Measurements from ENCODE around the gene TCF7L2. TPM values are rescaled to one million over a fixed set of nuclear protein-coding genes. Genes with fewer than 3 reads are reported as not detected.

Gene TCF7L2
- total and polyA plus RNA-seq, 2 donors = 19.5 to 24.7 TPM

DNA sequence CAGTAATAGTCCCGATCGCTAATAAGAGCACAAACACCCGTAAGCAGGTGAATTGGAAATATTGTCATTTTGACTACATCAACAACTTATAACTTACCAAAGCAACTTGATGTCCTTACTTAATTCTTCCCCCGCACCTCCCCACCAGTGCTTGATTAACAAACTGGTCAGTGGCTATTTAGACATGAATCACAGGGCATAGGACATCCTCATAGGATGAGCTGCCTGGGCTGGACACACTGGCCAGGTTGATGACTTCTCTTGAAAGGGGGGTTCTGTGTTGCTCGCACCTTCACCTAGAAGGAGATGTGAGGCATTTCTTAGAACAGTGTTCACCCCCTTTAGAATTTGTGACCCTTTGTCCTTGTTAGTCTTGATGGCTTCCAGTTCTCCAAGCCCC lies 163.2 kb downstream of the TCF7L2 start:
- no peaks in the 10 kb centered on the region for H3K36me3 ChIP-seq (ENCODE audit: insufficient read depth)
- no peak for DNase-seq (ENCODE audit: extremely low spot score)

DNA sequence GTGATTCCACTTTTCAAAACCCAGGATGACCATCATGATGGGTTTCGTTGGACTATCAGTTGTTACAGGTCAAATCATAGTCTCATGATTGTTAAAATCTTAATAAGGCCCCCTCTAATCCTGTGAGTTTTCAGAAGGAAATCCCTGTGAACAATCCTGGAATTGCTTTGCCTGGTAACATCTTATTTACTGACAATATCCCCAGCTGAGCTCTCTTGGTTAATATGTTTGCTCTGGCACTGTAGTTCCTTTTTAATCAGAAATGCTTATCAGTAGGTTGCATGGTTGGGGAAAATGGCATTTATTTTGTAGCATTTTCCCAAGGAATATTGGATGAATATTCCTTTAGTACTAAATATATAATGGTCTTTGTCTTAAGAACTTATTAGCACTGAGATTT lies 163.9 kb downstream of the TCF7L2 start:
- H3K27ac ChIP-seq (ENCODE audit: low read depth) = no peak overlapping the region
- H3K36me3 ChIP-seq (ENCODE audit: insufficient read depth) = no peaks in the 10 kb centered on the region
- WGBS = 96% methylated on average over 1 of the region's 1 CpG
- no peak for DNase-seq (ENCODE audit: extremely low spot score)
- H3K4me1 ChIP-seq (ENCODE audit: insufficient read depth) = no peaks in the 10 kb centered on the region
- no peak overlapping the region for H3K4me3 ChIP-seq (ENCODE audit: low read depth, low read length)

More for the DNA sequence above, 163.2 kb downstream of the TCF7L2 start:
- 99% methylated on average over 5 of the region's 5 CpGs for WGBS
- H3K27ac ChIP-seq (ENCODE audit: low read depth) = no peak overlapping the region
- no peaks in the 10 kb centered on the region for H3K4me1 ChIP-seq (ENCODE audit: insufficient read depth)
- no peak overlapping the region for H3K4me3 ChIP-seq (ENCODE audit: low read depth, low read length)

DNA sequence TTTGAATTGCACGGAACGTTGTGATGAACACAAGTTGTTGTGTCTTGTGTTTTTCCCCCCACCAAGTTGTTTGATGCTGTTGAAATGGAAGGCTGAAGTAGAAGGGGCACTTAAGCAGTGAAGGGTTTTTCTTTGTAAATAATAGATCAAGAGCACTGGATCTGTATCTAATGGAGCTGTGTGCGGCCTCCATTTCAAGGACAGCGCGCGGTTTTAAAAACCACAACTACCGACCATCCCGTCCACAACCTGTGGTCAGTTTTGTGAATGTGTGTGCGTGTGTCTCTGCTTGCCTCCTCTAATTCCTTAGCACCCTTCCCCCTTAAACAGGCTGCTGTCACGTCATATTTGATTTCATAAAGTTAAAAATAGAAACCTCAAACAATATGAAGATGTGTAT lies 165.5 kb downstream of the TCF7L2 start:
- WGBS = 93% methylated on average over 10 of the region's 10 CpGs
- Histone ChIP-seq H3K4me3 (ENCODE audit: low read depth, low read length) (no peak overlapping the region), H3K27ac (ENCODE audit: low read depth) (no peak overlapping the region), H3K4me1 (ENCODE audit: insufficient read depth) (no peaks in the 10 kb centered on the region), H3K36me3 (ENCODE audit: insufficient read depth) (no peaks in the 10 kb centered on the region)
- no peak for DNase-seq (ENCODE audit: extremely low spot score)

DNA sequence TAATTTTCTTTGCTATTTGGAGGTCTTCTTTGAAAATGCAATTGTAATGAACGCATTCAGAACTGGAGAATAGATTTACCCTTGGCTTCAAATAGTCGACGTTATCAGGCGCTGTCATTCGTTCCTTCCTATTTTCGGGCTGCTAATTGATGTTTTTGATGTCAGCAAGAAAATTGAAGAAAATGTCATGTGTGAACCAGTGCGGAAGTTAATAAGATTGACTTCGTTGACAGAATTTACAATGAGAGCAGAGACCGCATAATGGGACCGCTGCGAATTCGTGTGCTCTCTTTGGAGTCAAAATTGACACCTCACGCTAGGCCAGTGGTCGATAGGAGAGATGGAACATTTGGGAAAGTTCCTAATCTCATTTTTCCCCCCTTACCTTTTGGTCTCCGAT lies 168.8 kb downstream of the TCF7L2 start:
- H3K4me1 ChIP-seq (ENCODE audit: insufficient read depth) = no peaks in the 10 kb centered on the region
- no peak overlapping the region for H3K4me3 ChIP-seq (ENCODE audit: low read depth, low read length)
- no peak for DNase-seq (ENCODE audit: extremely low spot score)
- H3K27ac ChIP-seq (ENCODE audit: low read depth) = no peak overlapping the region
- no peaks in the 10 kb centered on the region for H3K36me3 ChIP-seq (ENCODE audit: insufficient read depth)
- 95% methylated on average over 15 of the region's 15 CpGs for WGBS

DNA sequence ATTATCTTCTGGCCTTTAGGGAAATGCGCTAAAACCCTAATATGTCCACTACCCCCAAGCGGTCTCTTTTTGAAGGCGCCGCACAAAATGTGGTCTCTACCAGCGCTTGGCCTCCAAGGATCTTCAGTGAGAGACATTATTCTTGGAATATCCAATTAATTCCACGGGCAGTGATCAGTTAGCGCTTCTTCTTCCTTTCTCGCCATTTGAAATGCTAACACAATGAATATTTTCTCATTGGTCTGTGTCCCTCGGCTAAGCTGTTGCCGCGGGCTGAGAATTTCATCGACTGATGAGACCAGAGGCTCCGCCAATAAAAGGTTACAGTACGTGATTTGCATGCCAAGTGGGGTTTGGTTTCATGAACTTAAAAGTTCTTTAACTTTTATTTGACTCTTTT lies 169.8 kb downstream of the TCF7L2 start:
- H3K27ac ChIP-seq (ENCODE audit: low read depth) = no peak overlapping the region
- no peaks in the 10 kb centered on the region for H3K4me1 ChIP-seq (ENCODE audit: insufficient read depth)
- 98% methylated on average over 14 of the region's 14 CpGs for WGBS
- no peak for DNase-seq (ENCODE audit: extremely low spot score)
- no peak overlapping the region for H3K4me3 ChIP-seq (ENCODE audit: low read depth, low read length)
- H3K36me3 ChIP-seq (ENCODE audit: insufficient read depth) = no peaks in the 10 kb centered on the region

DNA sequence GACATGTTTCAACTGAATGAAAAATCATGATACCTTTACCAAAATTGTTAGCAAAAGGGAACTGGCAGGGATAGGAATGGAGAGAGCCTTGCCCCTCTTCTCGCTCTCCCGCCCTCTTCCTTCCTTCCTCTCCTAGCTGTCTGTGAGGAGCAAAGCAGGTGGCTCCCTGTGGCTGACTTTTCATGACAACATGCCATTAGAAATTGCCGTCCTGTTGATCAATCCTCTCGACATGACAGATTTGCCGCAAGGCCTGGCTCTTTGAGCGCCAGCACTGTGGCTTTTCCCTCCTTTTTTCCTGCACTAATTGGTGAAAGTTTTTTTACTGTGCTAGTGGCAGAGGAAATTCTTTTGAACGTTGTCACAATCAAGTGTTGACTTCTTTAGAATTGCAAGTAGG lies 171.1 kb downstream of the TCF7L2 start:
- no peaks in the 10 kb centered on the region for H3K4me1 ChIP-seq (ENCODE audit: insufficient read depth)
- H3K27ac ChIP-seq (ENCODE audit: low read depth) = no peak overlapping the region
- no peaks in the 10 kb centered on the region for H3K36me3 ChIP-seq (ENCODE audit: insufficient read depth)
- 81% methylated on average over 7 of the region's 7 CpGs for WGBS
- no peak overlapping the region for H3K4me3 ChIP-seq (ENCODE audit: low read depth, low read length)
- DNase-seq (ENCODE audit: extremely low spot score) = no peak

DNA sequence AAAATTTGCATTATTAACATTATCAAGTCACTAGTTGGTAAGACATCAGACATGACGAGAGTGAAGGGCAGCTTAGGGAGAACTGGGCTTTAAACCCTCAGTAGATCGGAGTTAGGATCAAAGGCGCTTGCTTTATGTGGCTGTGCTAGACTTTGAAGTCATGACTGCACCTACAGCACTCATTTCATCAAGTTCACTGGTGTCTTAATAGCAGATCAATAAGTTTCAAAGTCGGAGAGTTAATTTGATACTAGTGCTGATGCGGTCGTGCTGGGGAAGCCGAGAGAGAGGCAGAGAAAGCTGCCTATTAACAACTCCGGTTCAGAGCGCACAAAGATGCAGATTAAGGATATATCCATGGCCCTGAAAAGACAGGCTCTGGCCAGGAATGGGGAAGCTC lies 172.9 kb downstream of the TCF7L2 start:
- H3K36me3 ChIP-seq (ENCODE audit: insufficient read depth) = no peaks in the 10 kb centered on the region
- H3K4me3 ChIP-seq (ENCODE audit: low read depth, low read length) = no peak overlapping the region
- no peak for DNase-seq (ENCODE audit: extremely low spot score)
- H3K27ac ChIP-seq (ENCODE audit: low read depth) = no peak overlapping the region
- WGBS = 94% methylated on average over 9 of the region's 9 CpGs
- H3K4me1 ChIP-seq (ENCODE audit: insufficient read depth) = peaks cover 1% of the 10 kb centered on the region

DNA sequence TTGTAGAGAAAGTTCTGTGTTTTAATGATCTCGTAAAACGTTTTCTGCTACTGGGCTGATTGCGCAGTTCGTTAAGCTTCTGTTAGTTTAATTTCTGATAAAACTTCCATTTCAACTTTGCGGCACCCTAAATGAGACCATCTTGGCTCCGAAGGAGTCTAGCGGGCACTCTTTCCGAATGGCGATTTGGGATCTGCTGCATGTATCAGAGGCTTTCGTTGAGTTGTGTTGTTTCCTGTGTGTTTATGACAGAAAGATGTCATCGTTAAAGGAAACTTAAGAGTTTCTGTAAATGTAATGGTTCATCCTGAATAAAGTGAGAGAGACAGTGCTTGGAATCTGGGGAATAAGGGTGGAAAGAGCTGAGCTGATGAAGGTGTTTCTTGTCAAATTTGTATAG lies 174.7 kb downstream of the TCF7L2 start:
- no peak overlapping the region for H3K27ac ChIP-seq (ENCODE audit: low read depth)
- WGBS = 96% methylated on average over 11 of the region's 11 CpGs
- DNase-seq (ENCODE audit: extremely low spot score) = no peak
- no peaks in the 10 kb centered on the region for H3K36me3 ChIP-seq (ENCODE audit: insufficient read depth)
- H3K4me1 ChIP-seq (ENCODE audit: insufficient read depth) = peaks cover 1% of the 10 kb centered on the region
- H3K4me3 ChIP-seq (ENCODE audit: low read depth, low read length) = no peak overlapping the region

DNA sequence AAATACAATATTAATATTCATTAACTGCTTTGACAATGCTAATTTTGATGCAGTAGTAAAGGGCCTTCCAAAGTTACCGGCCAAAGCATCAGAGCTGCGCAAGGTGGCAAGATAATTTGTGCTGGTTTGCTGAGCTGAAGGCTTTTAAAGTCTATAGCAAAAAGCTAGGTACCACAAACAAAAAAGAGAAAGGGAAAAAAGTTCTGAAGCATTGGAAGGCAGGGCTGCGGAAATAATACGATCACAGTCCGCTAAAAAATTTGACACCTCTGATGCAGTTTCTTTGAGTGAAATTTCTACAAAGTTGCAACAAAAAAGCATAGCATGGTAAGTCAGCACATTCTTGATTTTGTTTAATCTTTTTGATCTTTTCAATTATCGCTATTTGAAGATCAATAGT lies 175.6 kb downstream of the TCF7L2 start:
- WGBS = 97% methylated on average over 6 of the region's 6 CpGs
- Histone ChIP-seq H3K27ac (ENCODE audit: low read depth) (no peak overlapping the region), H3K4me3 (ENCODE audit: low read depth, low read length) (no peak overlapping the region), H3K36me3 (ENCODE audit: insufficient read depth) (no peaks in the 10 kb centered on the region), H3K4me1 (ENCODE audit: insufficient read depth) (peaks cover 1% of the 10 kb centered on the region)
- DNase-seq (ENCODE audit: extremely low spot score) = no peak

DNA sequence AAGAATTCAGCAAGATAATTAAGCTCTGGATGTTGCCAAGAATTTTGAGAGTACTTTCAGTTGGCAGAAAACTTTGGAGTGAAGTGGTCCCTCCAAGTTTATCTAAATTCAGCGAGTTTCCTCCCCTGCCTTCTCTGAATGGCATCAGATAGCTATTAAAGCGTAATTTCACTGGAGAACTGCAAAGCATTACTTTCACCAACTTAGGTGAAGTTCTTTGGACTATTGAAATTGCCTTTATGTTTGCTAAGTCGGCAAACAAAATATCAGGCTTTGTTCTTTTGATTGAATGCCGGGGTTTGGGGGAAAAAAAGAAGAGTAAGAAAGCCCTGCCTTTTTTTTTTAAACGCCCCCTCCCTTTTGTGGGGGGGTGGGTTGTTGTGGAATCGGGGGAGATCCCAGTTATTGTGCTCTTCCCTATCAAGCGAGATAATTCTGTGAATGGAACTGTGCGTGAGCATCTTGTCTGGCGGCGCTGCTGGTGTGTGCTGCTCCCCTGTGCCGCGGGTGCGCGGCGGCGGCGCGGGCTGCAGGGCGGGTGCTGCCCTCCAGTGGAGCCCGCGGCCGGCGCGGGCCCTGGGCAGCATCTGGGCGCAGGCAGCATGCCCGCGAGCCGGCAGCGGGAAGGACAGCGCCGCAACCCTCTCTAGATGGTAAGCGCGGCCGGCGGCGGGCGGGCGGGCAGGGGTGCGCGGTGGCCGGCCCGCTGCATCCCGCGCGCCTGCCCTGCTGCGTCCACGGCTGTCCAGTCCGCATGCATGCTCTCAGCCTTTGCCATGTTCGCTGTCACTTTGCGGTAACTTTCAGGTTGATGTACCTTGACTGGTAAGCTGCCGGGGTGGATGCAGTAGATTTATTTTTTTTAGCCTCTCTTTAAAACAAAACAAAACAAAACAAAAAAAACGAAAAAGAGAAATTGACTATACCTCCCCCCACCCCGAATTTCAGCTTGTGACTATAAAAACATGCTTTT lies 176.5 kb downstream of the TCF7L2 start:
- 10% methylated on average over 53 of the region's 53 CpGs for WGBS
- Histone ChIP-seq H3K36me3 (ENCODE audit: insufficient read depth) (no peaks in the 10 kb centered on the region), H3K4me3 (ENCODE audit: low read depth, low read length) (peak overlapping the region; percentile 52), H3K4me1 (ENCODE audit: insufficient read depth) (peaks cover 1% of the 10 kb centered on the region), H3K27ac (ENCODE audit: low read depth) (no peak overlapping the region)
- no peak for DNase-seq (ENCODE audit: extremely low spot score)

DNA sequence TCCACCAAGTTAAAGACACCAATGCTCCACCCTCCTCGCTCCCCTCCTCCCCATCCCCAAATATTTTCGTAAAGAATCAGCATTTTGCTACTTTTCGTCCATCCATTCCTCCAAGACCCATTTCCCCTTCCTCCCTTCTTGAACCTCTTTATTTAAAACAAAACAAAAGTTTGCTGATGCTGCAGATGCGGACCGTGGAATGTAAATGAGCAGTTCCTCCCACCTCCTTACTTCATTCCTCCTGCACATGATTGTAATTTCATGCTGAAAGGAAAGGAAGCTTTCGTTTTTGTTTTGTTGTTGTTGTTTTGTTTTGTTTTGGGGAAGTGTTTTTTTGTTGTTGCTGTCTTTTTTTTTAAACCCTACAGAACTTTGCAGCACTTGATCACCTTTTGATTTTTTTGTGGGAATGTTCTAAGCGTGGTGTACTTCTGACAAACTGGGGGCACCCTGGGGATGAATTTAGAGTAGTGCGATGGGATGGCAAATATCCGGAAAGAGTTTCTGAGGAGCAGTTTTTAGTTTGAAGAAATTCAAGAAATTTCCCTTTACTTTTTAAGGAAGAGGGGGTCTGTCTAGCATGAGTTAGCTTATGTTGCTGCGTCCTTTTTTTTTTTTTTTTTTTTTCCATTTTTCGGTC lies 177.3 kb downstream of the TCF7L2 start:
- Histone ChIP-seq H3K36me3 (ENCODE audit: insufficient read depth) (no peaks in the 10 kb centered on the region), H3K27ac (ENCODE audit: low read depth) (no peak overlapping the region), H3K4me3 (ENCODE audit: low read depth, low read length) (peak overlapping the region; percentile 24), H3K4me1 (ENCODE audit: insufficient read depth) (peaks cover 1% of the 10 kb centered on the region)
- 84% methylated on average over 11 of the region's 11 CpGs for WGBS
- DNase-seq (ENCODE audit: extremely low spot score) = no peak

DNA sequence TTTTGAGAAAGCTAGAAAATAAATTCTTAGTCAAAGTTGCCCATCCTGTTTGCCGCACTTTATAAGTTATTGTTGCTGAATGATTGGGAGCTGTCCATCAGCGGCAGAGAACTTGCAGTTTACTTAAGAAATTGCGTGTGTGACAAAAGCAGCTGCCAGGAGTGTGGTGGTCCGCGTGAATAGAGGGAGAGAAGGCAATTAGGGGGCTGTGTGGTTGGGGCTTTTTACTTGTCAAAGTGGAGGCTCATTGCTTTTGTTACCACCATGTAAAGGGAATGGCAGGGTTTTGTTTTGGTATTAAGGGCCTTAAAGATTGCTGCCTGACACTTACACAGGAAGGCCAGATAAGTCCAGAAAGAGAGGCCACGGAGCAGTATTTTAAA lies 177.8 kb downstream of the TCF7L2 start:
- Histone ChIP-seq H3K36me3 (ENCODE audit: insufficient read depth) (no peaks in the 10 kb centered on the region), H3K4me1 (ENCODE audit: insufficient read depth) (peaks cover 1% of the 10 kb centered on the region), H3K4me3 (ENCODE audit: low read depth, low read length) (no peak overlapping the region), H3K27ac (ENCODE audit: low read depth) (no peak overlapping the region)
- WGBS = 95% methylated on average over 6 of the region's 6 CpGs
- no peak for DNase-seq (ENCODE audit: extremely low spot score)

DNA sequence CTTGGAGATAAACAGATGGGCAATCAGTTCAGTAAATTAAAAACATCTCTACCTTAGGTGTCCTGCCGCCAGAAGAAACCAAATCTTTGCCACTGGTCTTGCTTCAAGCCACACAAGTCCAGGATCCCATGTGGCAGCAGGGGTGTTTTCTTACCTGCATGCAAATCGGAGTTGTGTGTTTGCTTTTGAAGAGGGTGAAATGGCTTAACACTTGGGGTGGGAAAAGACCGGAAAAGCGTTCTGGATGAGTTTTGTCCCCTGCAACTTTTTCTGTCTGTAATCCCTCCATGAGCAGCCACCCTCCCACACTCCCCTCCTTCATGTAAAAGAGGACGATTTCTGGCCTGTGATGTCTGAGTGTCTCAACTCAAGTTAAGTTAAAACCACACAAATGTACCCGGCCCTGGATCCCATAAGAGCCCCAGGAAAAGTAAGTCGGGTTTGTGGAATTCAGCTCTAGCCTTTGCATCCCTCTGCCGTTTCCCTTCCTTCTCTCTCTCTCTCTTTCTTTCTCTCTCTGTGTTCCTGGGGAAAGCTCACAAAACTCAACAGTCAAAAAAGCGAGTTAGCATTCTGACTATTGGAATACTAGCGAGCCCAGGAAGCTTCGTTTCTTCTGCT lies 178.5 kb downstream of the TCF7L2 start:
- WGBS = 79% methylated on average over 11 of the region's 11 CpGs
- Histone ChIP-seq H3K27ac (ENCODE audit: low read depth) (no peak overlapping the region), H3K36me3 (ENCODE audit: insufficient read depth) (no peaks in the 10 kb centered on the region), H3K4me1 (ENCODE audit: insufficient read depth) (peaks cover 1% of the 10 kb centered on the region), H3K4me3 (ENCODE audit: low read depth, low read length) (no peak overlapping the region)
- DNase-seq (ENCODE audit: extremely low spot score) = no peak

DNA sequence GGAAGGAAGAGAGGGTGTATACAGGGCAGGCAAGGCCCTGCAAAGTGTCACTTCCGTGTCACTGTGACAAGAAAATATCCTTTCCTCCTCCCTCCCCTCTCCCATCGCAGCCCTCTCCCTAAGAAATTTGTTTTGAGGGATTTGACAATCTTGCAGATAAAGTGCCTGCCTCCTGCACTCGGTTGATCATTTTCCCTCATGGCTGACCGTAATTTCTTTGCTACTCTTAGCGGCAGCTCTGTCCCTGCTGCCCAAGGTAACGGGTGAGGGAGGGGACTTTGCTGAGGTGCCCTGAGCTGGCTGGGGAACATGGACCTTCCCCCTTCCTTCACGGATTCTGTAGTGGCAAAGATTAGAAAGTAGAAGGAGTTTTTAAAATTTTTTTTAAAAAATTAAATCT lies 179.1 kb downstream of the TCF7L2 start:
- WGBS = 91% methylated on average over 7 of the region's 7 CpGs
- H3K27ac ChIP-seq (ENCODE audit: low read depth) = no peak overlapping the region
- peaks cover 1% of the 10 kb centered on the region for H3K4me1 ChIP-seq (ENCODE audit: insufficient read depth)
- no peaks in the 10 kb centered on the region for H3K36me3 ChIP-seq (ENCODE audit: insufficient read depth)
- no peak overlapping the region for H3K4me3 ChIP-seq (ENCODE audit: low read depth, low read length)
- DNase-seq (ENCODE audit: extremely low spot score) = no peak

All from urinary bladder (tissue), 4 donors.